Stimulated activated CD4-positive, alpha-beta T cell treated with anti-CD3 and anti-CD28 coated beads, Interleukin-4, amount 100 ng/mL, for 24 hours (primary cell): ENCODE results near the gene ENPEP.

Experiments
- DNase-seq: peaks from one replicate; pipeline ENCODE4 v3.0.0-alpha.2; 2020

The ENPEP gene

GRCh38 chr4:110609044-110609750, 133.2 kb downstream of the ENPEP start:
- no peak for DNase-seq

GRCh38 chr4:110610620-110610939, 134.6 kb downstream of the ENPEP start:
- DNase-seq: no peak

- no peak for DNase-seq
Measured at GRCh38 chr4:110610940-110611831, 135.2 kb downstream of the ENPEP start.

- DNase-seq: no peak
Measured at GRCh38 chr4:110611968-110612447, 136.1 kb downstream of the ENPEP start.

GRCh38 chr4:110612631-110613269, 136.8 kb downstream of the ENPEP start:
- DNase-seq: no peak

GRCh38 chr4:110613745-110614144, 137.8 kb downstream of the ENPEP start:
- DNase-seq: no peak

GRCh38 chr4:110614173-110614963, 138.4 kb downstream of the ENPEP start:
- DNase-seq: no peak
